ENCODE results near the gene CASP7. TPM values are rescaled to one million over a fixed set of nuclear protein-coding genes. Genes with fewer than 3 reads are reported as not detected.
A peak's percentile ranks its signal among the peaks of the same experiment; 100 is the strongest.

Gene CASP7
- total RNA-seq, 2 donors from 2014 or later, result 7.2 to 9.5 TPM

DNA sequence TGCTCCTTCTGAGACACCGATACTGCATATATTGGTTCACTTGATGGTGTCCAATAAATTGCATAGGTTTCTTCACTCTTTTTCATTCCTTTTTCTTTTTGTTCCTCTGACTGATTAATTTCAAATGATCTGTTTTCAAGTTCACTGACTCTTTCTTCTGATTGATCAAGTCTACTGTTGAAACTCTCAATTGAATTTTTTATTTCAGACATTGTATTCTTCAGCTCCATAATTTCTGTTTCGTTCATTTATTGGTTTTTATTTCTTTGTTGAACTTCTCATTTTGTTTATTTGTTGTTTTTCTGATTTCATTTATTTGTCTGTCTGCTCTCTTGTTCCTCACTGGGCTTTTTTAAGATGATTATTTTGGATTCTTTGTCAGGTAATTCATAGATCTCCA, 13.6 kb downstream of the CASP7 start:
- DNase-seq (ENCODE audit: low spot score), result no peak
- Histone ChIP-seq H3K36me3 (peaks cover 22% of the 10 kb centered on the region), H3K27me3 (no peaks in the 10 kb centered on the region), H3K9me3 (peaks cover 13 to 19% of the 10 kb centered on the region in 2 donors), H3K4me1 (no peaks in the 10 kb centered on the region), H3K4me3 (no peak overlapping the region), H3K27ac (no peak overlapping the region)
- TF ChIP-seq, protein P1, sequence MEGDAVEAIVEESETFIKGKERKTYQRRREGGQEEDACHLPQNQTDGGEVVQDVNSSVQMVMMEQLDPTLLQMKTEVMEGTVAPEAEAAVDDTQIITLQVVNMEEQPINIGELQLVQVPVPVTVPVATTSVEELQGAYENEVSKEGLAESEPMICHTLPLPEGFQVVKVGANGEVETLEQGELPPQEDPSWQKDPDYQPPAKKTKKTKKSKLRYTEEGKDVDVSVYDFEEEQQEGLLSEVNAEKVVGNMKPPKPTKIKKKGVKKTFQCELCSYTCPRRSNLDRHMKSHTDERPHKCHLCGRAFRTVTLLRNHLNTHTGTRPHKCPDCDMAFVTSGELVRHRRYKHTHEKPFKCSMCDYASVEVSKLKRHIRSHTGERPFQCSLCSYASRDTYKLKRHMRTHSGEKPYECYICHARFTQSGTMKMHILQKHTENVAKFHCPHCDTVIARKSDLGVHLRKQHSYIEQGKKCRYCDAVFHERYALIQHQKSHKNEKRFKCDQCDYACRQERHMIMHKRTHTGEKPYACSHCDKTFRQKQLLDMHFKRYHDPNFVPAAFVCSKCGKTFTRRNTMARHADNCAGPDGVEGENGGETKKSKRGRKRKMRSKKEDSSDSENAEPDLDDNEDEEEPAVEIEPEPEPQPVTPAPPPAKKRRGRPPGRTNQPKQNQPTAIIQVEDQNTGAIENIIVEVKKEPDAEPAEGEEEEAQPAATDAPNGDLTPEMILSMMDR (IDR thresholded peaks at IDR 0.05), result no peak

DNA sequence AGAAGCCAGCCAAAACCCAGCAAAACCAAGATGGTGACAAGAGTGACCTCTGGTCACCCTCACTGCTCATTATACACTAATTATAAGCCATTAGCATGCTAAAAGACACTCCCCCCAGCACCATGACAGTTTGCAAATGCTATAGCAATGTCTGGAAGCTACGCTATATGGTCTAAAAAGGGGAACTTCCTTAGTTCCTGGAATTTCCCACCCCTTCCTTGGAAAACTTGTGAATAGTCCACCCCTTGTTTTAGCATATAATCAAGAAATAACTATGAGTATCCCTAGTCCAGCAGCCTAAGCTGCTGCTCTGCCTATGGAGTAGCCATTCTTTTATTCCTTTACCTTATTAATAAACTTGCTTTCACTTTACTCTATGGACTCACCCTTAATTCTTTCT, 16.0 kb downstream of the CASP7 start:
- H3K27ac ChIP-seq, result no peak overlapping the region
- peaks cover 13 to 19% of the 10 kb centered on the region in 2 donors for H3K9me3 ChIP-seq
- H3K36me3 ChIP-seq, result peaks cover 35% of the 10 kb centered on the region
- no peaks in the 10 kb centered on the region for H3K4me1 ChIP-seq
- H3K27me3 ChIP-seq, result no peaks in the 10 kb centered on the region
- TF ChIP-seq, protein P1 (IDR thresholded peaks at IDR 0.05), result no peak
- DNase-seq (ENCODE audit: low spot score), result no peak
- H3K4me3 ChIP-seq, result no peak overlapping the region

DNA sequence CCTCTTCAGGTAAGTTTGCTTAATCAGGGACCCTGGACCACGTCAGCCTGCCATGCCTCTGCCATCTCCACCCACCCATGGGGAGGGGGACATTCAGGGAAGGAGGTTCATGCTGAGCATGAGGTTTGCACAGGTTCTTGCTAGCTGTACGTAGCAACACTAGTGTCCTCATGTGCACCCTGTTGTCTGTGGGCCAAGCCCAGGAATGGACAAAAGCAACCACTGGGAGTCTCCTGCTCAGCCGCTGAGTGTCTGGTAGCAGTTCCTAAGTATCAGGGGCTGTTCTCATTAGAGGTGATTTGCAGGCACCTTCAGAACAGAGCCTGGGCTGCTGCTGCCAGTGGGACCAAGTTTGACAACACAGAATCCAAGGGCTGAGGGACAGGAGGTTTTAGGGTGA, 17.9 kb downstream of the CASP7 start:
- Histone ChIP-seq H3K4me1 (no peaks in the 10 kb centered on the region), H3K4me3 (no peak overlapping the region), H3K36me3 (peaks cover 27% of the 10 kb centered on the region), H3K27me3 (no peaks in the 10 kb centered on the region), H3K27ac (no peak overlapping the region), H3K9me3 (peaks cover 12 to 14% of the 10 kb centered on the region in 2 donors)
- TF ChIP-seq, protein P1 (IDR thresholded peaks at IDR 0.05), result no peak
- DNase-seq (ENCODE audit: low spot score), result no peak

DNA sequence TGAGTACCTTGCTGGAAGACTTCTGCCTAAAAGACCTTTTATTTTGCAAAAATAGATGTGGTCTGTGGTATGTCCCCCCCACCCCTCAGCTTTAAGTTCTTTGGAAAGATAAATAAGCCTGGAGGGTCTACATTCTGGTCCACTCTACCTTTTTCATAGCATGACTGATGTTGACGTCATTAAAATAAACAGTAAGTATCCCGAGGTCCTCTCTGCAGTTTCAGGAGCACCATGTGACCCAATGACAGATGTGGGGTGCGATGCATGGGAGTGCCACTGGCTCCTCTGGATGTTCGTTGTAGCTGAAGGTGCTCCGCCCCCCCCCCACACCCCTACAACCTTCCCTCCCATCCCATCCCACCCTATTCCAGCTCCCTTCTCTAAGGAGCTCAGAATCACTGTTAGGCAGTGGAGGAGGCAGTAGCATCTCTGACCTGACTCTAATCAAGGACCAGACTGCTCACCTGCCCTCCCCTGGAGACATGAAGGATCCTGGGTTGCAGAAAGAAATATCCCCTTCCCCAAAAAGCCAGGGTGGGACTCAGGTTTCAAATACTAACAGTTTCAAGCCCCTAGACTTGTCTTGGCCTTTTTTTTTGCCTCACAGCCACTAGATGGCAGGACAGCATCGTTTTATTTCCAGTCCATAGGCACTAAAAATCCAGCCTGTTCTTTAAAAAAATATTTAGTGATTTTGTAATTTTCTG, 25.1 kb downstream of the CASP7 start:
- no peak overlapping the region for H3K4me3 ChIP-seq
- TF ChIP-seq, protein P1 (IDR thresholded peaks at IDR 0.05), result peak; percentile 45 to 70
- DNase-seq (ENCODE audit: low spot score), result no peak
- no peak overlapping the region for H3K27ac ChIP-seq
- H3K9me3 ChIP-seq, result no peaks in the 10 kb centered on the region
- no peaks in the 10 kb centered on the region for H3K36me3 ChIP-seq
- no peaks in the 10 kb centered on the region for H3K27me3 ChIP-seq
- peaks cover 0 to 23% of the 10 kb centered on the region in 2 donors for H3K4me1 ChIP-seq

DNA sequence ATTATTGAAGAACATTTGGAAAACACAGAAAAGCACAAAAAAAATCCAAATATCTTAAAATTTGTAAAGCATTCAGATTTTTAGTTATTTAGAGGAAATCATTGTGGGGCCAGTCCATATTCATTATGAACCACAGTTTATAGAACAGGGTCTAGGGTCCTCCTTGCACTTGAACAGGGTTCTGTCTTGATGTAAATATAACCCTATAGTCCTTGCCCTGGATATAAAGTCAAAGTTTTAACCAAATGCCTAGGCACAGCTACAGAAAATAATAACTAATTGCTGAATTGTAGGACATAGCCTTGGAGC, 25.6 kb downstream of the CASP7 start:
- TF ChIP-seq, protein P1 (IDR thresholded peaks at IDR 0.05), result no peak
- no peak for DNase-seq (ENCODE audit: low spot score)

DNA sequence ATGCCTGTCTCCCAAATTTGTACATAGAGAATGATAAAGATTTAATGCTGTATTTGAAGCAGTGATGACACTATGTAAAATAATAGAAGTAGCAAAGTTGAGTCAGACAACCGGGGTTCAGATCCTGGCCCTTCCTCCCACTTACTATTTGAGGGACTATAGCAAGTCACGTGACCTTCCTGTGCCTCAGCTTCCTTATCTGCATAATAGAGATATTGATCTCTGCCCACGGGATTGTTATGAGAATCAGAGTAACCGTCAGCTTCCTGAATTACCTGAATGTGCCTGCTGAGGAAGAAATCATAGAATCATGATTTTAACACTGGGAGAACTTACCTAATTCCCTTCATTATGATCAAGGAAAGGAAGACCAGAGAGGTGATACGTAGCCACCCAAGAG, 26.9 kb downstream of the CASP7 start:
- TF ChIP-seq, protein P1 (IDR thresholded peaks at IDR 0.05), result no peak
- no peak overlapping the region for H3K4me3 ChIP-seq
- DNase-seq (ENCODE audit: low spot score), result no peak
- H3K27me3 ChIP-seq, result no peaks in the 10 kb centered on the region
- no peaks in the 10 kb centered on the region for H3K9me3 ChIP-seq
- H3K4me1 ChIP-seq, result peaks cover 0 to 33% of the 10 kb centered on the region in 2 donors
- H3K36me3 ChIP-seq, result no peaks in the 10 kb centered on the region
- H3K27ac ChIP-seq, result no peak overlapping the region

More for the DNA sequence above, 25.6 kb downstream of the CASP7 start:
- H3K36me3 ChIP-seq, result no peaks in the 10 kb centered on the region
- H3K9me3 ChIP-seq, result no peaks in the 10 kb centered on the region
- H3K27ac ChIP-seq, result no peak overlapping the region
- peaks cover 0 to 23% of the 10 kb centered on the region in 2 donors for H3K4me1 ChIP-seq
- no peak overlapping the region for H3K4me3 ChIP-seq
- no peaks in the 10 kb centered on the region for H3K27me3 ChIP-seq
